ENCODE results near the gene SLC2A11. TPM values are rescaled to one million over a fixed set of nuclear protein-coding genes. Genes with fewer than 3 reads are reported as not detected.

Gene SLC2A11
- total RNA-seq, 1 experiment from 2014 or later: 18.9 TPM

- Mint-ChIP-seq H3K4me3 (ENCODE audit: low read depth, unreplicated experiment) (no peak overlapping the region), H3K27me3 (ENCODE audit: unreplicated experiment) (no peaks in the 10 kb centered on the region), H3K4me1 (ENCODE audit: low read depth, unreplicated experiment) (no peaks in the 10 kb centered on the region), H3K9me3 (ENCODE audit: low read depth, unreplicated experiment) (no peaks in the 10 kb centered on the region), H3K36me3 (ENCODE audit: insufficient read depth, unreplicated experiment) (peaks cover 6% of the 10 kb centered on the region), H3K27ac (ENCODE audit: unreplicated experiment) (no peak overlapping the region)
- BruUV-seq (replicated peaks): no TSS peak
- no peak for TF ChIP-seq CTCF (IDR thresholded peaks at IDR 0.05; ENCODE audit: unreplicated experiment)
- intact Hi-C loops (cut with micrococcal nuclease; ENCODE audit: unreplicated experiment): no loop called here
- DNase-seq: no peak
- CTCF ChIA-PET: no interaction called here
Observed at GRCh38 chr22:23884140-23884539, 26.5 kb downstream of the SLC2A11 start.

GRCh38 chr22:23888615-23889401 is 31.1 kb downstream of the SLC2A11 start:
- no TSS peak for BruUV-seq (replicated peaks)
- no peaks in the 10 kb centered on the region for H3K9me3 Mint-ChIP-seq (ENCODE audit: low read depth, unreplicated experiment)
- CTCF ChIA-PET: interaction anchor here (0.6 kb wide), 1 partner anchor 31 kb away, joined by 4 read pairs; the partner anchor contains the start of gene SLC2A11
- no peak for DNase-seq
- H3K4me1 Mint-ChIP-seq (ENCODE audit: low read depth, unreplicated experiment): peaks cover 14% of the 10 kb centered on the region
- H3K27me3 Mint-ChIP-seq (ENCODE audit: unreplicated experiment): no peaks in the 10 kb centered on the region
- H3K36me3 Mint-ChIP-seq (ENCODE audit: insufficient read depth, unreplicated experiment): peaks cover 30% of the 10 kb centered on the region
- H3K27ac Mint-ChIP-seq (ENCODE audit: unreplicated experiment): no peak overlapping the region
- intact Hi-C loops (cut with micrococcal nuclease; ENCODE audit: unreplicated experiment): no loop called here
- H3K4me3 Mint-ChIP-seq (ENCODE audit: low read depth, unreplicated experiment): no peak overlapping the region
- TF ChIP-seq CTCF (IDR thresholded peaks at IDR 0.05; ENCODE audit: unreplicated experiment): no peak

GRCh38 chr22:23889620-23890019 is 31.9 kb downstream of the SLC2A11 start:
- Mint-ChIP-seq H3K4me3 (ENCODE audit: low read depth, unreplicated experiment) (no peak overlapping the region), H3K4me1 (ENCODE audit: low read depth, unreplicated experiment) (peaks cover 14% of the 10 kb centered on the region), H3K9me3 (ENCODE audit: low read depth, unreplicated experiment) (no peaks in the 10 kb centered on the region), H3K27me3 (ENCODE audit: unreplicated experiment) (no peaks in the 10 kb centered on the region), H3K27ac (ENCODE audit: unreplicated experiment) (no peak overlapping the region), H3K36me3 (ENCODE audit: insufficient read depth, unreplicated experiment) (peaks cover 38% of the 10 kb centered on the region)
- no TSS peak for BruUV-seq (replicated peaks)
- no peak for TF ChIP-seq CTCF (IDR thresholded peaks at IDR 0.05; ENCODE audit: unreplicated experiment)
- no peak for DNase-seq
- intact Hi-C loops (cut with micrococcal nuclease; ENCODE audit: unreplicated experiment): no loop called here
- CTCF ChIA-PET: no interaction called here

GRCh38 chr22:23891726-23892125 is 34.1 kb downstream of the SLC2A11 start:
- intact Hi-C loops (cut with micrococcal nuclease; ENCODE audit: unreplicated experiment): no loop called here

More at GRCh38 chr22:23891726-23892125, 34.1 kb downstream of the SLC2A11 start:
- no peak overlapping the region for H3K27ac Mint-ChIP-seq (ENCODE audit: unreplicated experiment)
- H3K4me3 Mint-ChIP-seq (ENCODE audit: low read depth, unreplicated experiment): no peak overlapping the region
- DNase-seq: no peak
- H3K36me3 Mint-ChIP-seq (ENCODE audit: insufficient read depth, unreplicated experiment): peaks cover 59% of the 10 kb centered on the region
- CTCF ChIA-PET: no interaction called here
- peaks cover 15% of the 10 kb centered on the region for H3K4me1 Mint-ChIP-seq (ENCODE audit: low read depth, unreplicated experiment)
- no TSS peak for BruUV-seq (replicated peaks)
- no peaks in the 10 kb centered on the region for H3K27me3 Mint-ChIP-seq (ENCODE audit: unreplicated experiment)
- no peak for TF ChIP-seq CTCF (IDR thresholded peaks at IDR 0.05; ENCODE audit: unreplicated experiment)
- no peaks in the 10 kb centered on the region for H3K9me3 Mint-ChIP-seq (ENCODE audit: low read depth, unreplicated experiment)

Data from Calu3 (cell line).